SJCRH30 (cell line): Measurements from ENCODE around the gene SHMT1. TPM values are rescaled to one million over a fixed set of nuclear protein-coding genes. Genes with fewer than 3 reads are reported as not detected.

ENCODE experiments used
- DNase-seq, 2 experiments: peaks; one replicate each; pipeline ENCODE4 v3.0.0-alpha.2; 2015 to 2020
- H3K27ac ChIP-seq: fragments of 250-450 bp; sonication (Bioruptor Pico); 2 replicates; pipeline ENCODE4 v1.5.1; 2020; ENCODE audit warnings: mild to moderate bottlenecking, moderate library complexity
- H3K27me3 ChIP-seq: fragments of 250-450 bp; sonication (Bioruptor Pico); 2 replicates; pipeline ENCODE4 v1.5.1; 2020; ENCODE audit warnings: mild to moderate bottlenecking, moderate library complexity
- H3K36me3 ChIP-seq: fragments of 250-450 bp; sonication (Bioruptor Pico); 2 replicates; pipeline ENCODE4 v1.5.1; 2020; ENCODE audit warnings: mild to moderate bottlenecking, moderate library complexity
- H3K4me1 ChIP-seq: fragments of 250-450 bp; sonication (Bioruptor Pico); 2 replicates; pipeline ENCODE4 v1.5.1; 2020; ENCODE audit warnings: mild to moderate bottlenecking, moderate library complexity
- H3K4me3 ChIP-seq: fragments of 250-450 bp; sonication (Bioruptor Pico); 2 replicates; pipeline ENCODE4 v1.5.1; 2020; ENCODE audit warnings: mild to moderate bottlenecking, moderate library complexity
- H3K9me3 ChIP-seq: fragments of 250-450 bp; sonication (Bioruptor Pico); replicated peaks from 2 replicates; pipeline ENCODE4 v1.5.1; 2020; ENCODE audit warnings: mild to moderate bottlenecking, moderate library complexity
- total RNA-seq: library from RNA; depleted of rRNA; stranded (reverse); fragments of >200 nt; shearing (Covaris generic); gene quantifications from 2 replicates; pipeline ENCODE4 v1.2.3, GENCODE V29; 2014

The SHMT1 gene
- total RNA-seq, 1 experiment from 2014 or later: 92.6 TPM

- Histone ChIP-seq H3K9me3 (no peaks in the 10 kb centered on the region), H3K4me1 (no peaks in the 10 kb centered on the region), H3K27me3 (no peaks in the 10 kb centered on the region), H3K36me3 (peaks cover 61% of the 10 kb centered on the region), H3K27ac (no peak overlapping the region), H3K4me3 (no peak overlapping the region)
- DNase-seq: no peak
Observed at GRCh38 chr17:18324140-18325050, 39.0 kb downstream of the SHMT1 start.

GRCh38 chr17:18323507-18324139 lies 39.7 kb downstream of the SHMT1 start:
- Histone ChIP-seq H3K36me3 (peaks cover 59% of the 10 kb centered on the region), H3K9me3 (no peaks in the 10 kb centered on the region), H3K27me3 (no peaks in the 10 kb centered on the region), H3K4me1 (no peaks in the 10 kb centered on the region), H3K27ac (no peak overlapping the region), H3K4me3 (no peak overlapping the region)
- no peak for DNase-seq

GRCh38 chr17:18323007-18323406 lies 40.3 kb downstream of the SHMT1 start:
- no peak overlapping the region for H3K4me3 ChIP-seq
- no peaks in the 10 kb centered on the region for H3K4me1 ChIP-seq
- H3K9me3 ChIP-seq: no peaks in the 10 kb centered on the region
- H3K27ac ChIP-seq: no peak overlapping the region
- no peak for DNase-seq
- no peaks in the 10 kb centered on the region for H3K27me3 ChIP-seq
- H3K36me3 ChIP-seq: peaks cover 53% of the 10 kb centered on the region

DNA sequence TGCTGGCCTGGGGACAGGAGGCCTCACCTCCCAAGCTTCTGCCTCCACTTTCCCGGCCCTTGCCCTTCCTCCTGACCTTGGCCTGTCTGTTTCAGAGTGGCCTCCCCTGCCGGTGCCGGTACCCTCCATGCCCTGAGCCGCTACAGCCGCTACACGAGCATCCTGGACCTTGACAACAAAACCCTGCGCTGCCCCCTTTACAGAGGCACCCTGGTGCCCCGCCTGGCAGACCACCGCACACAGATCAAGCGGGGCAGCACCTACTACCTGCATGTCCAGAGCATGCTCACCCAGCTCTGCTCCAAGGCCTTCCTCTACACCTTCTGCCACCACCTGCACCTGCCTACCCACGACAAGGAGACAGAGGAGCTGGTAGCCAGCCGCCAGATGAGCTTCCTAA lies 40.8 kb downstream of the SHMT1 start:
- Histone ChIP-seq H3K4me1 (no peaks in the 10 kb centered on the region), H3K27ac (no peak overlapping the region), H3K27me3 (no peaks in the 10 kb centered on the region), H3K9me3 (no peaks in the 10 kb centered on the region), H3K4me3 (no peak overlapping the region), H3K36me3 (peaks cover 52% of the 10 kb centered on the region)
- no peak for DNase-seq

DNA sequence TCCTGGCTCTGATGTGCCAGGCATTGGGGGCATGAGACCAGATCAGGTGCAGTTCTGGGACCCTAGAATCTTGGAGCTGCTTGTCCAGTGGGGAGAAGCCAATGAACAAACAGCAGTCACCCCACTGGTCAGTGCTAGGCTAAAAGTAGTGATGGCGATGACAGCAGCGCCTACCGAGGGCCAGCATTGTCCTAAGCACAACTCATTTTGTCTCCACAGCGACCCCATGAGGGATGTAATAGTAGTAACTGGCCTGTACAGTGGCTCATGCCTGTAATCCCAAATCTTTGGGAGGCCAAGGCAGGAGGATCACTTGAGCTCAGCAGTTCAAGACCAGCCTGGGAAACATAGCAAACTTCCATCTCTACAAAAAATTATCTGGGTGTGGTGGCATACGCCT lies 42.0 kb downstream of the SHMT1 start:
- no peak overlapping the region for H3K4me3 ChIP-seq
- no peaks in the 10 kb centered on the region for H3K4me1 ChIP-seq
- no peaks in the 10 kb centered on the region for H3K27me3 ChIP-seq
- no peak for DNase-seq
- H3K36me3 ChIP-seq: peaks cover 42% of the 10 kb centered on the region
- no peak overlapping the region for H3K27ac ChIP-seq
- H3K9me3 ChIP-seq: no peaks in the 10 kb centered on the region

DNA sequence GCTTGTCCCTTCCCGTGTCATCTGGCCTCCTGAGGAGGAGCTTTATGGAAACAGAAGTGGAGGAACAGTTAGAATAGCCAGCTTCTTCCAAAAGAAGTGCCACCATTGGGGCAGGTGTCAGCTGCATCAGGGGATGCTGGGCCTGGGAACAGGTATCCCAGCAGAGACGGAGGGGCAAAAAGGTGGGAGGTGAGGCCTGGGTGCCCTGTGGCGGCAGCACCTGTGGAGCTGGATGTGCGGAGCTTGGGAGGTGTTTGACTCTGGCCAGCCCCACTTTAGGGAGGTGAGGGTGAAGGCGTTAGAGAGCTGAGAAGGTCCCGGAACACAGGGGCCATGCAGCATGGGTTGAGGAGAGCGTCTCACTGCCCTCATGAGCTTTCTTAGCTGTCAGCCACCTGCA lies 43.0 kb downstream of the SHMT1 start:
- Histone ChIP-seq H3K9me3 (no peaks in the 10 kb centered on the region), H3K4me1 (peaks cover 4% of the 10 kb centered on the region), H3K36me3 (peaks cover 37% of the 10 kb centered on the region), H3K27me3 (no peaks in the 10 kb centered on the region), H3K4me3 (no peak overlapping the region), H3K27ac (no peak overlapping the region)
- no peak for DNase-seq

DNA sequence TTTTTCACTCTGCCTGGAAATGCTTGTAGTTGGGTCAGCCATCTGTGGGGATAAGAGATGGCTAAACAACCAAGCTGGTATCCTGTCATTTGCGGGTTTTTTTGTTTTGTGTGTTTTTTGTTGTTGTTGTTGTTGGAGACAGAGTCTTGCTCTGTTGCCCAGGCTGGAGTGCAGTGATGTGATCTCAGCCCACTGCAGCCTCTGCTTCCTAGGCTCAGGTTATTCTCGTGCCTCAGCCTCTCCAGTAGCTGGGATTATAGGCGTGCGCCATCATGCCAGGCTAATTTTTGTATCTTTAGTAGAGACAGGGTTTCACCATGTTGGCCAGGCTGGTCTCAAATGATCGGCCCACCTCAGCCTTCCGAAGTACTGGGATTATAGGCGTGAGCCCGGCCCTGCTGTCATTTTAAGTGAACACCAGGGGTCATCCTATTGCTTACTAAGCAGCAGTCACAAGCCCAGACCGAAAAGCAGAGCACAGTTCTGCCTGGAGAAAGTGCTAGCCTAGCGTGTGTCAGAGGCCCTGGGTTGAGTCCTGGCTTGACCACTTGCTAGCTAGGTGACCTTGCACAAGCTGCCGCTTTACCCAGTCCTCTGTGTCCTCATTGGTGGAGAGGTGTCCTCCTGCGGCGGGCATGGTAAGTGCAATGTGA lies 43.6 kb downstream of the SHMT1 start:
- DNase-seq: peak; percentile 77 to 79
- Histone ChIP-seq H3K27me3 (no peaks in the 10 kb centered on the region), H3K4me1 (peaks cover 4% of the 10 kb centered on the region), H3K27ac (no peak overlapping the region), H3K9me3 (no peaks in the 10 kb centered on the region), H3K36me3 (peaks cover 31% of the 10 kb centered on the region), H3K4me3 (no peak overlapping the region)

- peaks cover 4% of the 10 kb centered on the region for H3K4me1 ChIP-seq
- H3K27ac ChIP-seq: no peak overlapping the region
- H3K27me3 ChIP-seq: no peaks in the 10 kb centered on the region
- H3K36me3 ChIP-seq: peaks cover 23% of the 10 kb centered on the region
- H3K4me3 ChIP-seq: no peak overlapping the region
- no peak for DNase-seq
- no peaks in the 10 kb centered on the region for H3K9me3 ChIP-seq
Observed at GRCh38 chr17:18318771-18319450, 44.4 kb downstream of the SHMT1 start.

- peaks cover 18% of the 10 kb centered on the region for H3K36me3 ChIP-seq
- no peaks in the 10 kb centered on the region for H3K9me3 ChIP-seq
- no peak overlapping the region for H3K4me3 ChIP-seq
- H3K4me1 ChIP-seq: peaks cover 6% of the 10 kb centered on the region
- no peak for DNase-seq
- no peaks in the 10 kb centered on the region for H3K27me3 ChIP-seq
- no peak overlapping the region for H3K27ac ChIP-seq
Observed at GRCh38 chr17:18318117-18318516, 45.2 kb downstream of the SHMT1 start.

GRCh38 chr17:18315961-18316360 lies 47.4 kb downstream of the SHMT1 start:
- peaks cover 29% of the 10 kb centered on the region for H3K36me3 ChIP-seq
- peak overlapping the region; percentile 66; the same call in 1 of the 2 replicates for H3K27ac ChIP-seq
- peak overlapping the region; percentile 85 for H3K4me3 ChIP-seq
- H3K27me3 ChIP-seq: no peaks in the 10 kb centered on the region
- DNase-seq: no peak
- no peaks in the 10 kb centered on the region for H3K9me3 ChIP-seq
- peaks cover 8% of the 10 kb centered on the region for H3K4me1 ChIP-seq

DNA sequence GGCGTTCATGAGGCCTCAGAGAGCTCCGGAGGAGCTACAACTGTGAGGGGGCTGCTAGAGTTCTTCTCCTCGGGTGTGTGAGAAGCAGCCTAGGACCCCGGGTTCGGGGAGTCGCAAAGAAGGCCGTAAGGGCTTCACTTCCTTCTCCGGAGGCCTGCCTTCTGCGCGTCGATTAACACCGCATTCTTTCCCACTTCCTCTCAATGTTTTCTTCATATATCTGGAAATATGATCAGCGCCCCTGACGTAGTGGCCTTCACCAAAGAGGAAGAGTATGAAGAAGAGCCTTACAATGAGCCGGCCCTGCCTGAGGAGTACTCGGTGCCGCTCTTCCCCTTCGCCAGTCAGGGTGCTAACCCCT lies 47.8 kb downstream of the SHMT1 start:
- H3K27ac ChIP-seq: peak overlapping the region; percentile 66
- peak overlapping the region; percentile 85 for H3K4me3 ChIP-seq
- H3K27me3 ChIP-seq: no peaks in the 10 kb centered on the region
- peaks cover 31% of the 10 kb centered on the region for H3K36me3 ChIP-seq
- peaks cover 8% of the 10 kb centered on the region for H3K4me1 ChIP-seq
- DNase-seq: no peak
- H3K9me3 ChIP-seq: no peaks in the 10 kb centered on the region

DNA sequence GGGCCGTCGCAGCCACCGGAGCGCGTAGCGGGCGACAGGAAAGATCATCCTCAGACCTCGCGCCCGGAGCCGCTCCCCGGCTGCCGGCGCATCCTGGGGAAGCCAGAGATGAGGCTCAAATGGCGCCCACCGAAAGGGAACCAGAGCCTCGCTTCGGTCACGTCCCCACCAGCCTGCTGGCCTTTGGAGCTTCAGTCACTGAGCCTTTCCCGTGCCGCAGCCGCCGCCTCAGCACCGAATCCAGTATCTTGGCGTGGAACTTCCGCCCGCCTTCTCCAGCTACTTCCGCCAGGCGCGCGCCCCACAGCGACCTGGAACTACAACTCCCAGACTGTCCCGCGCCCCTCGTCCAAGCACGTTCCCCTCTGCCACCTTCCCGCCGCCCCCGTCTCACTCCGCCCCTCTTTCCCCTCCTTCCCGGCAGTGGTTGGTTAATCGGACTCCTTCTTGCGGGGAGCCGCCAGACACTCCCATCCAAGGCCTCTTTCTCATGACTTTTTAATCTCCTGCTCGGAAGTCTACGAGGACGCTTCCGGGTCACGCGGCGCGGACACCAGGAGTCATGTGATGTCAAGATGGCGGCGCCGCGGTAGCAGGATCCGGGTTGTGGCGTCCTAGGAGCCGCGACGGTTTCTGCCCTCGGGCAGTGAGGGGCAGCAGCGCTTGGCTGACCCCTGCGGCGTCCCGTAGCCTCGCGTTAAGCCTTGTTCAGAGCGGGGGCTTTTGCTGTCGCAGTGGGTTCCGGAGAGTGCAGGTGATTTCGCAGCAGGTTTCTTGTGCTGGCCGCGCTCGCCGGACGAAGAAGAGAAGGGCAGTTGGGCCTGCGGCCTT lies 48.4 kb downstream of the SHMT1 start, which contains the start of the genes SMCR8 and TOP3A:
TSS of gene SMCR8 (plus strand) at position 563 of the 831 bp plus-strand sequence. CDS start 497 bp downstream, outside the sequence.
TSS of gene TOP3A (minus strand) at position 264 of the 831 bp plus-strand sequence. CDS start at position 48, 216 bp downstream.
- H3K4me1 ChIP-seq: peaks cover 8% of the 10 kb centered on the region
- H3K9me3 ChIP-seq: no peaks in the 10 kb centered on the region
- peak within 1 kb of the TSS; percentile 66 for H3K27ac ChIP-seq

GRCh38 chr17:18314059-18314730 lies 49.2 kb downstream of the SHMT1 start:
- peak; percentile 36 to 64 for DNase-seq
- Histone ChIP-seq H3K4me1 (peaks cover 8% of the 10 kb centered on the region), H3K27ac (peak overlapping the region; percentile 66), H3K9me3 (no peaks in the 10 kb centered on the region), H3K36me3 (peaks cover 37% of the 10 kb centered on the region), H3K27me3 (no peaks in the 10 kb centered on the region), H3K4me3 (peak overlapping the region; percentile 85)

More for the DNA sequence above, 48.4 kb downstream of the SHMT1 start, which contains the start of the genes SMCR8 and TOP3A:
- Histone ChIP-seq H3K4me3 (peak within 1 kb of the TSS; percentile 85), H3K36me3 (peaks cover 37% of the 10 kb centered on the region), H3K27me3 (no peaks in the 10 kb centered on the region)
- peak; percentile 100 for DNase-seq
